GM19372 (cell line): Measurements from ENCODE around the gene EPM2A.

ENCODE experiments used
- ATAC-seq: cut with Tn5 transposase; IDR thresholded peaks from one replicate; pipeline ENCODE4 v1.9.1; 2021; ENCODE audit warnings: mild to moderate bottlenecking, low read depth, moderate library complexity; ENCODE audit not compliant: unreplicated experiment

Gene EPM2A

DNA sequence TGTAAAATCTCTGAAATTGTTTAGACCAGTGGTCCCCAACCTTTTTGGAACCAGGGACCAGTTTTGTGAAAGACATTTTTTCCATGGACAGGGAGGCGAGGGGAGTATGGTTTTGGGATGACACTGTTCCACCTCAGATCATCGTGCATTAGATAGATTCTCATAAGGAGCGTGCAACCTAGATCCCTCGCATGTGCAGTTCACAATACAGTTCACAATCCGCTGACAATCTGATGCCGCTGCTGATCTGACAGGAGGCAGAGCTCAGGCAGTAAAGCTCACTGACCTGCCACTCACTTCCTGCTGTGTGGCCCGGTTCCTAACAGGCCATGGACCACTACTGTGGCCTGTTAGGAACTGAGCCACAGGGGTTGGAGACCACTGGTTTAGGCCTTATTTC lies 115.2 kb downstream of the EPM2A start:
- no peak for ATAC-seq

DNA sequence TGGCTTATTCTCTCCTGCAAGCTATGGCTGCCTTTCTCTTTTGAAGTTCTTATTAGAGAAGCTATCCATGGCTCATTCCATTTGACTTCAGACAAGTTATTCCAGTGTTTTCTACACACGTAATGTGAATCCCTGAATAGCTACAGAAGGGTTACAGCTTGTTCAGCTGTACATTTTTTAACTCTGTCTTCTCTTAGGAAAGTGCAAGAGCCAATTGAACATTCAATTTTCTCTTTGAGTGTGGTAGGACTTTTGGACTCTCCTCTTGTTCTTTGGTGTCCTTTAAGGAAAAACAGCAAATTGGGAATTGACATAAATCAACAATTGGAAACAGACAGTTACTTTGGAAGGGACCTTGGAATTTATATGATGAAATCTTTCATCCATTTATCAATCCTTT lies 125.8 kb downstream of the EPM2A start:
- no peak for ATAC-seq

DNA sequence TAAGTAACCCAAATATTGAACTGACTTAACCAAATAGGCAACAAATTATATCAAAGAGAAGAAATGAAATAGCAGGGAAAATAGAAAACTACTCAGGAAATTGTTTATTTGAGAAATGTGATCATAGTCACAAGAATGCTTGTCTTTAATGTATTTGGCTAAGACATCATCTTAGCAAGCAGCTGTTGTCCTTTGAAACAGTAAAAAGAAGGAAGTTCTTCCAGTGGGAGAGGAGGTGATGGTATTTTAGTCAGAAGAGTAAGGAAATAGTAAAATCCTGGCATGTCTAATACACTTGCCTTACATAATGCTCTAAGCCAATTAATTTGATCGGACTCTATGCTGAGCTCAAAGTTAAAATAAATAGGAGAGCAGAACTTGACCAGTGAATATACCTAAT lies 126.5 kb downstream of the EPM2A start:
- ATAC-seq, result no peak

DNA sequence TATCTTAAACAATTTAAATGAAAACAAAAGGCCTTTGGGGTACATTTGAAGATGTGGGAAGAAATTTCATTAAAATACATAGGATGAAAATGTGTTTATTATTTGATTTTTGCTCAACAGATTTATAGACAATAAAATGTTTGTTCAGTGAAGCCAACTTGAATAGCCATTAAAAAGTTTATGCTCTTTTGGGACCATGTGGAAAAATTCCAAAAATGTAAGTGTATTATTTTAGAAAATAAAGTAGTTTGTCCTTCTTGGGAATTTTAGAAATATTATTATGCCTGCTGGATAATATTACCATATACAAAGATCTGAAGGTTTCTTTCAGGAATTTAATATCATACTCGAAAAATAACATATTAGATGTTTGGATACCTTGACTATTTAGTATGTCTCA lies 131.3 kb downstream of the EPM2A start:
- no peak for ATAC-seq

DNA sequence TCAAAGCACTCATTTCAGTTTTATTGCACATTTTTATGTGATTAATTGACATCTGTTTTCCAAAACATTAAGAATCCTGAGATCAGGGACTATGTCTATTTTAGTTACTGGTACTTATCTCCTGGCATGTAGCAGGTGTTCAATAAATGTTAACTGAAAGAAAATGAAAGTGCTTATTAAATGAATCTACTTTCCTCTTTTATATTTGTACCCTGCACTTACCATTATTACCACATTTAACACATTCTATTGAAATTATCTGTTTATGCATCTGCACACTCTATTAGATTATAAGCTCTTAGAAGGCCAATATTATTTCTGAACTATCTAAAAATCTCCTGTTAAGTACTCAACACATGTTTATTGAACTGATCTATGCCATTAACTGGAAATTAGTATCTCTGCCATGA lies 131.9 kb downstream of the EPM2A start:
- ATAC-seq, result no peak

DNA sequence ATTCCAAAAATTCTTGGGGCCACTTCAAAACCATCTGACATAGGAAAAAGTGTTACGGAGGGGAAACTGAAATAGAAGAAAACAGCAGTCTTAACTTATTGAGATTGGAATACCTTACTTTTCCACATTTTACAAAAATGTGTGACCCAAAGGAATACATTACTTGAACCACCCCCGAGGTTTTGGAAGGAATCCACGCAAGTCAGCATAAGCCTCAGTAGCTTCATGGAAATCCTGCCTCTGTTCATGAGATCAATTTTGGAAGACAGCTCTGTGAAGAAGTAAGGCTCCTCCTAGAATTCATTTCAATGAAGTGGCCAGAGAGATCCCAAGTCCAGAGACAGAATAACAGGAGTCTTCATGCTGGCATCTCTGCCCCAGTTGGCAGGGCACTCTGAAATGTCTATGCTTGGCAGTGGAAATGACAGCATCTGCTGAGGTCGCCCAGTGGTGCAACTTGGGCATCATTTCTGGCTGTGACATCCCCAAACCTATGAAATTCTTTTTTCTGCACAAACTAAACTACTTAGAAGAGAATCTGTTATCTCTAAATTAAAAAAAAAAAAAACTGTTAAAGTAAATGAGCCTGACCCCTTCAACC lies 132.5 kb downstream of the EPM2A start:
- ATAC-seq, result no peak

DNA sequence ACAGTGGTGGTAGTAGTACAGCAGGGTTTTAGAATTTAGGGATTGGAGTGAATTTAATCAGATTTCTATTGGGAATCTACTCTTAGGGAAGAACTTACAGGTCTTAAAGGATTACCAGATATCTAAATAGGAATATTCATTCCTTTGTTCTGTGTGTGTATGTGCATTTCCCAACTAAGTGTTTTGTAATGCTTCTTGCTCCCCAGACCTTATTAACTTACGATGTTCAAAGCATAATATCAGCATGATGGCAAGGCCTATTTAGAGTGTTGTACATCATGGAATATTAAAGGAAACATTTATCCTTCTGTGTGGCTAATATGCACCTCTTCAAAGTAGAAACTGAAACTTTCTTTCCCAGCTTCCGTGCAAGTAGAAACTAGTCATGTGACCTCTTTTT lies 133.9 kb downstream of the EPM2A start:
- no peak for ATAC-seq

DNA sequence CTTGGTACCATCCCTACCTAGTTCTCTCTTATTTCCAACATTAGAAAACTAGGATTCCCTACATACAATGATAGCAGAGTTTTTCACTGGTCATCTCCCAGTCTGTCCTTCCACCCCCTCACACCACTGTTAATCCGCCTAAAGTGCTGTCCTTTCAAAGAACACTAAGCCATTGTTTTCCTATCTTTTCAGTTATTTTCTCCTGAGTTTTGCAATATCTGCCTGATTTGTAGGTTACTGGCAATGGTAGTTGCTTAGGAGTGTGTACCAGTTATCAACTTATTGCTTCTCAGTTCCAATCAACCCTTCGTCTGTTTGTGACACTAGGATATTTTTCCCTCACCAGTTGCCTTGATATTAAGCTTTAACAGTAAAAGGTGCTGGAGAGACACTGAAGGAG lies 135.0 kb downstream of the EPM2A start:
- no peak for ATAC-seq

DNA sequence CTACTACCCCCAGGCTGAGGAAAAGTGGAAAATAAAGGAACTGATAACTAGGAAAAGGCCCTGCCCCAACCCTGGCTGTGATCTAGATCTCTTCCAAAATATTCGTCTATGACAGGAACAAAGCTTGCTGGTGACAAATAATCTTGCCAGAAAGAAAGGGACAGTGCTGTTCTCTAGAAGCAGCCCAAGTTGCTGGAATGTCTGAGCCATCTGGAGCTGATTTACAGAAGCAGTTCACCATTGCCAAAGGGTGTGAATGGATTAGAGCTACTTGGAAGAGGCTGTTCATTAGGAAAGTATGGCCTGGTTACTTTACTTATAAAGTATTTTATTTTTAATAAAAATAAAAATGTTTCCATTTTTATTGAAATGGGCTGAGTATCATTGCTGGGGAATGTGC lies 146.3 kb downstream of the EPM2A start:
- no peak for ATAC-seq

DNA sequence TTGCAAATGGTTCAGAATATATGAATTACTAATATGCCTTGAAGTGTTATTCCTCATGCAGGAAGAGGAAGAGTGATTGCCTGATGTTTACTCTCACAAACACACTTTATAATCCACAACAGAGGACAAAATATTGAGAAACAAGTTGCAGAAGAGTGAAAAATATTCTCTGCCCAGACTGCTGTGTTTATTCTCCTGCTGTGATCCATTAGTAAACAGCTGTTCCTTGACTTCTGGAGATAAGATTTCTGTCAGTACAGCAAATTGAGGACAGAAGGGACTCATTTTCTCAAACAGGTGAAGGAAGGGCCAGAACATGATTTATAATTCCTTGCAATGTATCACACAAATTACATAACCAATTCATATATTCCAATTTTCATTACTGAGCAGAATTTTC lies 148.0 kb downstream of the EPM2A start:
- ATAC-seq, result no peak

DNA sequence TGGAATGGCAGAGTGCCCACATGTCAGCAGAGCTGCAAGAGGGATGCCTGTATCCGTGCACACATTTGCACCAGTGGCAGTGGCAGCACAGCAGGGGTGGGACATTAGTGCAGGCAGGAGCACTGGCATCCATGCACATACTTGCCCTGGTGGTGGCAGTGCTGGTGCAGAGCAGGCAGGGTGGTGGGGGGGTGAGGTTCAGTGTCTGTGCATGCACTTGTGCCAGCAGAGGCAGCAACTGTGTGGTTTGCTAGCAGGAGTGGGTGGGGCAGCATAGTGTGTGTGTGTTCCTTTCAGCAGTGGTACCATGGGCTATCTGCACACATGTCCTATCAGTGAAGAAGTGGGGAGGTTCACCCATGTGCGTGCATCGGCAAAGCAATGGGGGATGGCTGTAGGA lies 151.6 kb downstream of the EPM2A start:
- ATAC-seq, result no peak
